ENCODE measurements around the gene INTS11.

The INTS11 gene

GRCh38 chr1:1305300-1306069, 19.0 kb downstream of the INTS11 start:
- peak; percentile 68 for FAIRE-seq
- DNase-seq (ENCODE audit: extremely low spot score, insufficient read length, low read depth) = no peak

- DNase-seq (ENCODE audit: extremely low spot score, insufficient read length, low read depth) = no peak
- no peak for FAIRE-seq
These were observed 19.8 kb downstream of the INTS11 start for GRCh38 chr1:1304331-1305299.

- DNase-seq (ENCODE audit: extremely low spot score, insufficient read length, low read depth) = no peak
- FAIRE-seq = no peak
These were observed 20.7 kb downstream of the INTS11 start for GRCh38 chr1:1303736-1304135.

- DNase-seq (ENCODE audit: extremely low spot score, insufficient read length, low read depth) (no peak), FAIRE-seq (no peak)
These were observed 21.4 kb downstream of the INTS11 start for GRCh38 chr1:1302951-1303509.

- DNase-seq (ENCODE audit: extremely low spot score, insufficient read length, low read depth) = no peak
- no peak for FAIRE-seq
These were observed 22.4 kb downstream of the INTS11 start for GRCh38 chr1:1302006-1302430.

- no peak for FAIRE-seq
- DNase-seq (ENCODE audit: extremely low spot score, insufficient read length, low read depth) = no peak
These were observed 24.1 kb downstream of the INTS11 start for GRCh38 chr1:1300352-1300739.

- DNase-seq (ENCODE audit: extremely low spot score, insufficient read length, low read depth) (no peak), FAIRE-seq (peak; percentile 68)
These were observed 24.6 kb downstream of the INTS11 start for GRCh38 chr1:1299686-1300351.

- DNase-seq (ENCODE audit: extremely low spot score, insufficient read length, low read depth) (no peak), FAIRE-seq (no peak)
These were observed 25.4 kb downstream of the INTS11 start for GRCh38 chr1:1298861-1299685.

GRCh38 chr1:1297802-1298424, 26.5 kb downstream of the INTS11 start:
- no peak for DNase-seq (ENCODE audit: extremely low spot score, insufficient read length, low read depth)

GRCh38 chr1:1296070-1297061, 28.1 kb downstream of the INTS11 start:
- DNase-seq (ENCODE audit: extremely low spot score, insufficient read length, low read depth) = no peak
- no peak for FAIRE-seq

More at GRCh38 chr1:1297802-1298424, 26.5 kb downstream of the INTS11 start:
- FAIRE-seq = no peak

GRCh38 chr1:1295154-1295923, 29.1 kb downstream of the INTS11 start:
- FAIRE-seq = no peak
- DNase-seq (ENCODE audit: extremely low spot score, insufficient read length, low read depth) = no peak

GRCh38 chr1:1294250-1294890, 30.1 kb downstream of the INTS11 start:
- DNase-seq (ENCODE audit: extremely low spot score, insufficient read length, low read depth) (no peak), FAIRE-seq (no peak)

GRCh38 chr1:1293263-1294249, 30.9 kb downstream of the INTS11 start:
- no peak for FAIRE-seq
- DNase-seq (ENCODE audit: extremely low spot score, insufficient read length, low read depth) = no peak

GRCh38 chr1:1292851-1293250, 31.6 kb downstream of the INTS11 start:
- FAIRE-seq (no peak), DNase-seq (ENCODE audit: extremely low spot score, insufficient read length, low read depth) (no peak)

GRCh38 chr1:1292442-1292779, 32.0 kb downstream of the INTS11 start:
- FAIRE-seq = no peak

More at GRCh38 chr1:1292442-1292779, 32.0 kb downstream of the INTS11 start:
- DNase-seq (ENCODE audit: extremely low spot score, insufficient read length, low read depth) = no peak
